GM23338 (cell line): ENCODE results near the gene EPS8L1. TPM values are rescaled to one million over a fixed set of nuclear protein-coding genes. Genes with fewer than 3 reads are reported as not detected.

Experiments used
- ATAC-seq: fragments of 200-7000 bp; cut with Tn5 transposase; 3 replicates; pipeline ENCODE4 v1.9.1; 2020
- DNase-seq: peaks from one replicate; pipeline ENCODE4 v3.0.0-alpha.2; 2015; ENCODE audit warnings: low spot score
- H2AFZ ChIP-seq: fragments of 200-600 bp; sonication (generic); 2 replicates; pipeline ENCODE4 v1.8.0; 2016; ENCODE audit warnings: antibody characterized with exemption, mild to moderate bottlenecking, moderate library complexity
- H3F3A ChIP-seq: fragments of 200-600 bp; sonication (generic); replicated peaks from 2 replicates; pipeline ENCODE4 v1.8.0; 2017; ENCODE audit warnings: antibody characterized with exemption, mixed run types, low read depth
- H3K27ac ChIP-seq: fragments of 200-600 bp; sonication (generic); 2 replicates; pipeline ENCODE4 v1.6.1; 2016; ENCODE audit warnings: low read depth
- H3K27me3 ChIP-seq: fragments of 200-600 bp; sonication (generic); 2 replicates; pipeline ENCODE4 v1.8.0; 2016; ENCODE audit warnings: mild to moderate bottlenecking, mixed run types, moderate library complexity; ENCODE audit not compliant: insufficient read depth
- H3K36me3 ChIP-seq: fragments of 200-600 bp; sonication (generic); 2 replicates; pipeline ENCODE4 v1.8.0; 2016; ENCODE audit warnings: mild to moderate bottlenecking; ENCODE audit not compliant: insufficient read depth
- H3K4me1 ChIP-seq: fragments of 200-600 bp; sonication (generic); 2 replicates; pipeline ENCODE4 v1.8.0; 2016; ENCODE audit warnings: mild to moderate bottlenecking, moderate library complexity; ENCODE audit not compliant: insufficient read depth
- H3K4me2 ChIP-seq: fragments of 200-600 bp; sonication (generic); 2 replicates; pipeline ENCODE4 v1.7.1; 2017; ENCODE audit warnings: mixed run types
- H3K4me3 ChIP-seq: fragments of 200-600 bp; sonication (generic); 2 replicates; pipeline ENCODE4 v1.6.1; 2016; ENCODE audit warnings: mixed run types
- H3K79me2 ChIP-seq: fragments of 200-600 bp; sonication (generic); replicated peaks from 2 replicates; pipeline ENCODE4 v1.8.0; 2017; ENCODE audit warnings: mild to moderate bottlenecking; ENCODE audit not compliant: insufficient read depth
- H3K9me2 ChIP-seq: fragments of 200-600 bp; sonication (generic); 2 replicates; pipeline ENCODE4 v1.8.0; 2017; ENCODE audit not compliant: insufficient read depth
- H4K20me1 ChIP-seq: fragments of 200-600 bp; sonication (generic); replicated peaks from 2 replicates; pipeline ENCODE4 v1.8.0; 2017; ENCODE audit warnings: mild to moderate bottlenecking; ENCODE audit not compliant: insufficient read depth
- H3K27ac Mint-ChIP-seq: 2 replicates; pipeline ENCODE4 v1.8.0; 2020; ENCODE audit warnings: inconsistent platforms, mild to moderate bottlenecking, moderate library complexity, mixed read lengths
- H3K27me3 Mint-ChIP-seq: 3 replicates; pipeline ENCODE4 v1.8.0; 2022; ENCODE audit warnings: low read depth, mild to moderate bottlenecking, moderate library complexity, mixed read lengths, inconsistent platforms; ENCODE audit not compliant: insufficient read depth, poor library complexity
- H3K36me3 Mint-ChIP-seq: 3 replicates; pipeline ENCODE4 v1.8.0; 2021; ENCODE audit warnings: low read depth, mild to moderate bottlenecking, inconsistent platforms, moderate library complexity, mixed read lengths
- H3K4me1 Mint-ChIP-seq: 3 replicates; pipeline ENCODE4 v1.8.0; 2020; ENCODE audit warnings: mild to moderate bottlenecking, inconsistent platforms, mixed read lengths
- H3K4me3 Mint-ChIP-seq: 3 replicates; pipeline ENCODE4 v1.8.0; 2021; ENCODE audit warnings: moderate library complexity, mild to moderate bottlenecking, inconsistent platforms, mixed read lengths
- H3K9me3 Mint-ChIP-seq: 3 replicates; pipeline ENCODE4 v1.8.0; 2020; ENCODE audit warnings: moderate library complexity, mild to moderate bottlenecking, inconsistent platforms, mixed read lengths
- CREB1 ChIP-seq: fragments of 250-450 bp; sonication (Bioruptor Pico); IDR thresholded peaks from 2 replicates; pipeline ENCODE4 v1.5.0; 2020; ENCODE audit warnings: low read depth, mild to moderate bottlenecking, moderate library complexity
- EZH2 ChIP-seq: fragments of 200-600 bp; sonication (generic); IDR thresholded peaks from one replicate; pipeline ENCODE4 v1.8.0; 2017; ENCODE audit warnings: antibody characterized with exemption, mild to moderate bottlenecking, low read depth; ENCODE audit not compliant: unreplicated experiment
- EZH2phosphoT487 ChIP-seq: fragments of 200-600 bp; sonication (generic); IDR thresholded peaks from one replicate; pipeline ENCODE4 v1.8.1; 2018; ENCODE audit warnings: antibody characterized with exemption; ENCODE audit not compliant: unreplicated experiment
- POLR2AphosphoS5 ChIP-seq: IDR thresholded peaks from 2 replicates; pipeline ENCODE4 v1.6.1; 2016; ENCODE audit warnings: antibody characterized with exemption, low read depth
- STAT1 ChIP-seq: IDR thresholded peaks from one replicate; pipeline ENCODE4 v1.6.1; 2016; ENCODE audit warnings: antibody characterized with exemption; ENCODE audit not compliant: unreplicated experiment
- ZNF114 ChIP-seq: fragments of 250-450 bp; sonication (Bioruptor Pico); IDR thresholded peaks from 2 replicates; pipeline ENCODE4 v1.5.0; 2020; ENCODE audit warnings: mild to moderate bottlenecking, moderate library complexity
- ZNF331 ChIP-seq: fragments of 250-450 bp; sonication (Bioruptor Pico); IDR thresholded peaks from 2 replicates; pipeline ENCODE4 v1.5.0; 2020; ENCODE audit warnings: low read depth, mild to moderate bottlenecking, moderate library complexity
- polyA plus RNA-seq: library from polyadenylated mRNA; unstranded; fragments of >200 nt; fragmentation: Nextera tagmentation; extraction: Ambion mirVana; gene quantifications from 2 replicates; pipeline ENCODE4 v1.2.1, GENCODE V29; 2016
- total RNA-seq: library from RNA; depleted of rRNA; stranded (reverse); fragments of >200 nt; shearing (Covaris generic); gene quantifications from 2 replicates; pipeline ENCODE4 v1.2.3, GENCODE V29; 2014
- TF ChIP-seq, protein P1 (sequence below): IDR thresholded peaks from 2 replicates; pipeline ENCODE4 v1.6.1; 2016; ENCODE audit warnings: antibody characterized with exemption
- TF ChIP-seq, protein P2 (sequence below): IDR thresholded peaks from one replicate; pipeline ENCODE4 v1.6.1; 2018; ENCODE audit warnings: antibody characterized with exemption; ENCODE audit not compliant: unreplicated experiment
- TF ChIP-seq, protein P3 (sequence below), 2 experiments: fragments of 200-600 bp in 1 of 2; sonication (generic) in 1 of 2; conservative IDR thresholded peaks; 2 replicates each; pipeline versions ENCODE4 v1.5.1 to v1.6.1; 2016 to 2017; ENCODE audit warnings: antibody characterized with exemption in 2 of 2, low read depth in 2 of 2, mild to moderate bottlenecking in 2 of 2, moderate library complexity in 1 of 2

EPS8L1 gene
- total and polyA plus RNA-seq, 2 experiments from 2014 or later: 47.5 to 51.2 TPM

DNA sequence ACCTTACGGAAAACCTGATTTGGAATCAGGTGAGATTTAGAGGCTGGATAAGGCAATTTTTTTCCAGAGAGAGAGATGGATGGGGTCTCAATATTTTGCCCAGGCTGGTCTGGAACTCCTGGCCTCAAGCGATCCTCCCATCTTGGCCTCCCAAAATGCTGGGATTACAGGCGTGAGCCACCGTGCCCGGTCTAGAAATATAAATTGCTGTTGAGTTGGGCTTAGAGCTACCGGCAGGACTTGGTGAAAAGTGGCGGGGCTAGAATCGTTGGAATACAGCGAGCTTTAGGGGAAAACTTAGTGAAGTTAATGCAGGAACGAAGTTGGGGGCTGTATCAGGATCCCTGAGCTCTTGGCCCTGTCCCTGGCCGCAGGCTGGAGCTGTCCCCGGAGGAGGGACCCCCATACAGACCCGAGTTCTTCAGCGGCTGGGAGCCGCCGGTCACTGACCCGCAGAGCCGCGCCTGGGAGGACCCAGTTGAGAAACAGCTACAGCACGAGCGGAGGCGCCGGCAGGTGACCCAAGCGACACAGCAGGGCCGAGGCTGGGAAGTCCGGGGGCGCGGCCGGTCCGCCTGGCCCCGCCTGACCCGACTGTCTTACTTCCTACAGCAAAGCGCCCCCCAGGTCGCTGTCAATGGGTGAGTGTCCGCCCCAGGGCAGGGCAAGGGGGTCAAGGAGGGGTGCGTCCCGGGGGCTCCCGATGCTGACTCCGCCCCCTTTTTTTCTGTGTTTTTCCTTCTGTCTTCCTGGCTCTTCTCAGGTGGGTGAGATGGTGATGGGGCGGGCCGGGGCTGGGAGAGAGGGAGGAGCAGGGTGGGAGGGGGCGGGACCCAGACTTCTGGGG, 7.6 kb downstream of the EPS8L1 start (continued):
- TF ChIP-seq, protein P1, sequence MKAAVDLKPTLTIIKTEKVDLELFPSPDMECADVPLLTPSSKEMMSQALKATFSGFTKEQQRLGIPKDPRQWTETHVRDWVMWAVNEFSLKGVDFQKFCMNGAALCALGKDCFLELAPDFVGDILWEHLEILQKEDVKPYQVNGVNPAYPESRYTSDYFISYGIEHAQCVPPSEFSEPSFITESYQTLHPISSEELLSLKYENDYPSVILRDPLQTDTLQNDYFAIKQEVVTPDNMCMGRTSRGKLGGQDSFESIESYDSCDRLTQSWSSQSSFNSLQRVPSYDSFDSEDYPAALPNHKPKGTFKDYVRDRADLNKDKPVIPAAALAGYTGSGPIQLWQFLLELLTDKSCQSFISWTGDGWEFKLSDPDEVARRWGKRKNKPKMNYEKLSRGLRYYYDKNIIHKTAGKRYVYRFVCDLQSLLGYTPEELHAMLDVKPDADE: no peak
- TF ChIP-seq, protein P2, sequence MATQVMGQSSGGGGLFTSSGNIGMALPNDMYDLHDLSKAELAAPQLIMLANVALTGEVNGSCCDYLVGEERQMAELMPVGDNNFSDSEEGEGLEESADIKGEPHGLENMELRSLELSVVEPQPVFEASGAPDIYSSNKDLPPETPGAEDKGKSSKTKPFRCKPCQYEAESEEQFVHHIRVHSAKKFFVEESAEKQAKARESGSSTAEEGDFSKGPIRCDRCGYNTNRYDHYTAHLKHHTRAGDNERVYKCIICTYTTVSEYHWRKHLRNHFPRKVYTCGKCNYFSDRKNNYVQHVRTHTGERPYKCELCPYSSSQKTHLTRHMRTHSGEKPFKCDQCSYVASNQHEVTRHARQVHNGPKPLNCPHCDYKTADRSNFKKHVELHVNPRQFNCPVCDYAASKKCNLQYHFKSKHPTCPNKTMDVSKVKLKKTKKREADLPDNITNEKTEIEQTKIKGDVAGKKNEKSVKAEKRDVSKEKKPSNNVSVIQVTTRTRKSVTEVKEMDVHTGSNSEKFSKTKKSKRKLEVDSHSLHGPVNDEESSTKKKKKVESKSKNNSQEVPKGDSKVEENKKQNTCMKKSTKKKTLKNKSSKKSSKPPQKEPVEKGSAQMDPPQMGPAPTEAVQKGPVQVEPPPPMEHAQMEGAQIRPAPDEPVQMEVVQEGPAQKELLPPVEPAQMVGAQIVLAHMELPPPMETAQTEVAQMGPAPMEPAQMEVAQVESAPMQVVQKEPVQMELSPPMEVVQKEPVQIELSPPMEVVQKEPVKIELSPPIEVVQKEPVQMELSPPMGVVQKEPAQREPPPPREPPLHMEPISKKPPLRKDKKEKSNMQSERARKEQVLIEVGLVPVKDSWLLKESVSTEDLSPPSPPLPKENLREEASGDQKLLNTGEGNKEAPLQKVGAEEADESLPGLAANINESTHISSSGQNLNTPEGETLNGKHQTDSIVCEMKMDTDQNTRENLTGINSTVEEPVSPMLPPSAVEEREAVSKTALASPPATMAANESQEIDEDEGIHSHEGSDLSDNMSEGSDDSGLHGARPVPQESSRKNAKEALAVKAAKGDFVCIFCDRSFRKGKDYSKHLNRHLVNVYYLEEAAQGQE: no peak
- TF ChIP-seq ZNF331 (CRISPR knock-in tag) (no peak), CREB1 (CRISPR knock-in tag) (no peak)

DNA sequence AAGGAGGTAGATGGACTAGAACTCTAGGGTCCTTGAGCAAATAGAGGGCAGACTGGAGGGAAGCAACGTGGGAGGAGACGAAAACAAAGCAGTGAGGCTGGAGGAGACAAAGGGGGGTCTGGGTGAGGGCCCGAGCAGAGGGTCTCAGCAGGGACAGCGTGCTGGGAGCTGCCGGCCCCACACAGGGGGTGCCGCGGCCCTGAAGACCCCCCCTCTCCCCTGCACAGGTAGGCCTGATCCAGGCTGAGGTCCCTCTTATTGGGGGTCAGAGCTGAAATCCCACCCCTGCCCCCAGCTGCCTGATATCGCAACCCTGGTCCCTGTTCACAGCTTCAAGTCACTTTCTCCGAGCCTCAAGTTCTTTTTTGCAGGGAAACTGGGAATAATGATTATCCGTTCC, 8.7 kb downstream of the EPS8L1 start:
- peaks cover 31% of the 10 kb centered on the region for H3K4me1 ChIP-seq
- no peak overlapping the region for H2AFZ ChIP-seq
- H3K27ac ChIP-seq: no peak overlapping the region
- H4K20me1 ChIP-seq: peaks cover 17% of the 10 kb centered on the region
- H3K4me2 ChIP-seq: no peak overlapping the region
- TF ChIP-seq, protein P3, sequence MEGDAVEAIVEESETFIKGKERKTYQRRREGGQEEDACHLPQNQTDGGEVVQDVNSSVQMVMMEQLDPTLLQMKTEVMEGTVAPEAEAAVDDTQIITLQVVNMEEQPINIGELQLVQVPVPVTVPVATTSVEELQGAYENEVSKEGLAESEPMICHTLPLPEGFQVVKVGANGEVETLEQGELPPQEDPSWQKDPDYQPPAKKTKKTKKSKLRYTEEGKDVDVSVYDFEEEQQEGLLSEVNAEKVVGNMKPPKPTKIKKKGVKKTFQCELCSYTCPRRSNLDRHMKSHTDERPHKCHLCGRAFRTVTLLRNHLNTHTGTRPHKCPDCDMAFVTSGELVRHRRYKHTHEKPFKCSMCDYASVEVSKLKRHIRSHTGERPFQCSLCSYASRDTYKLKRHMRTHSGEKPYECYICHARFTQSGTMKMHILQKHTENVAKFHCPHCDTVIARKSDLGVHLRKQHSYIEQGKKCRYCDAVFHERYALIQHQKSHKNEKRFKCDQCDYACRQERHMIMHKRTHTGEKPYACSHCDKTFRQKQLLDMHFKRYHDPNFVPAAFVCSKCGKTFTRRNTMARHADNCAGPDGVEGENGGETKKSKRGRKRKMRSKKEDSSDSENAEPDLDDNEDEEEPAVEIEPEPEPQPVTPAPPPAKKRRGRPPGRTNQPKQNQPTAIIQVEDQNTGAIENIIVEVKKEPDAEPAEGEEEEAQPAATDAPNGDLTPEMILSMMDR (conservative IDR thresholded peaks at IDR 0.05; ENCODE audit: low read depth in 2 of 2): no peak
- no peak for TF ChIP-seq EZH2phosphoT487
- TF ChIP-seq ZNF331 (CRISPR knock-in tag): no peak
- no peak for TF ChIP-seq EZH2
- TF ChIP-seq STAT1: no peak
- no peak for TF ChIP-seq ZNF114 (CRISPR knock-in tag)
- no peak for TF ChIP-seq POLR2AphosphoS5
- peaks cover 29% of the 10 kb centered on the region for H3F3A ChIP-seq
- H3K36me3 ChIP-seq: no peaks in the 10 kb centered on the region
- H3K79me2 ChIP-seq: no peaks in the 10 kb centered on the region
- H3K9me2 ChIP-seq: no peaks in the 10 kb centered on the region
- Mint-ChIP-seq H3K4me3 (no peak overlapping the region; the same call in 2 of the 3 replicates), H3K27ac (no peak overlapping the region), H3K9me3 (peaks cover 5% of the 10 kb centered on the region; the same call in 2 of the 3 replicates), H3K4me1 (peaks cover 52% of the 10 kb centered on the region), H3K36me3 (peaks cover 17% of the 10 kb centered on the region), H3K27me3 (peaks cover 66% of the 10 kb centered on the region)
- no peak for ATAC-seq
- peaks cover 27% of the 10 kb centered on the region for H3K27me3 ChIP-seq
- no peak for DNase-seq
- no peak overlapping the region for H3K4me3 ChIP-seq
